Retinal pigment epithelial cell (primary cell): ENCODE results near the gene KRT82.
A peak's percentile ranks its signal among the peaks of the same experiment; 100 is the strongest.

ENCODE experiments used
- DNase-seq: peaks from one replicate; pipeline ENCODE4 v3.0.0-alpha.2; 2010; ENCODE audit warnings: low read depth
- H3K4me3 ChIP-seq: 2 replicates; pipeline ENCODE4 v1.5.1; 2011; ENCODE audit warnings: mild to moderate bottlenecking, low read length, control low read depth, moderate library complexity
- CTCF ChIP-seq: conservative IDR thresholded peaks from 2 replicates; pipeline ENCODE4 v1.5.1; 2011; ENCODE audit warnings: low read depth, low read length, control low read depth, inconsistent platforms

KRT82 gene

GRCh38 chr12:52382854-52383253 lies 23.3 kb downstream of the KRT82 start:
- TF ChIP-seq CTCF, result no peak
- no peak for DNase-seq
- H3K4me3 ChIP-seq, result no peak overlapping the region

- no peak for TF ChIP-seq CTCF
- no peak overlapping the region for H3K4me3 ChIP-seq
- no peak for DNase-seq
Observed at GRCh38 chr12:52381206-52381605, 24.9 kb downstream of the KRT82 start.

GRCh38 chr12:52380271-52380694 lies 25.9 kb downstream of the KRT82 start:
- DNase-seq, result no peak
- H3K4me3 ChIP-seq, result no peak overlapping the region
- peak; percentile 77 for TF ChIP-seq CTCF

GRCh38 chr12:52379536-52379935 lies 26.6 kb downstream of the KRT82 start:
- no peak overlapping the region for H3K4me3 ChIP-seq
- no peak for TF ChIP-seq CTCF
- no peak for DNase-seq

- no peak for TF ChIP-seq CTCF
- H3K4me3 ChIP-seq, result no peak overlapping the region
- DNase-seq, result no peak
Observed at GRCh38 chr12:52378091-52378490, 28.0 kb downstream of the KRT82 start.

- no peak overlapping the region for H3K4me3 ChIP-seq
- DNase-seq, result no peak
- TF ChIP-seq CTCF, result no peak
Observed at GRCh38 chr12:52377266-52377665, 28.9 kb downstream of the KRT82 start.

GRCh38 chr12:52372216-52373154 lies 33.6 kb downstream of the KRT82 start:
- peak; percentile 87 for TF ChIP-seq CTCF
- peak; percentile 48 for DNase-seq
- no peak overlapping the region for H3K4me3 ChIP-seq
